Measurements from ENCODE around the gene FOXN1. TPM values are rescaled to one million over a fixed set of nuclear protein-coding genes. Genes with fewer than 3 reads are reported as not detected.

Gene FOXN1
- total RNA-seq, 1 donor from 2014 or later, result not detected

DNA sequence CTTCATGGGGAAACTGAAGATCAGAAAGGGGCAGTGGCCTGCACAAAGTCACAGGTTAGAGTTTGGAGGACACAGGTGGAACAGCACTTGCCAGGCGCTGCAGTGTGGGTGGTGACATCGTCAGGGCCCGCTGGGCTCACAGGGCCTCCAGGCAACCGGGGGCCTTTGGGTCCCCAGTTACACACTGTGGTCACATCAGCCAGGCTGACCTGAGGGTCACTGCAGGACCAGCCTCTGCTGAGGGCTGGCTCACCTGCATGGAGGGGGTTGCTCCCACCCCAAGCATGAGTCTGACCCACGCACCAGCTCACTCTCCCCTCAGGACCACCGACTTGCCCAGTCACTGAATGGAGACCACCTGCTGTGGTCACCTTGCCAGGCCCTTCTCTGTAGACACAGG lies 17.0 kb downstream of the FOXN1 start:
- no peaks in the 10 kb centered on the region for H3K79me2 ChIP-seq (ENCODE audit: insufficient read depth, low read length)
- H3K4me3 ChIP-seq (ENCODE audit: insufficient read depth, low read depth, low read length), result no peak overlapping the region
- no peaks in the 10 kb centered on the region for H4K20me1 ChIP-seq (ENCODE audit: insufficient read depth, low read length)
- no peak overlapping the region for H2AFZ ChIP-seq (ENCODE audit: low read depth, low read length)
- peaks cover 2% of the 10 kb centered on the region for H3K27me3 ChIP-seq (ENCODE audit: insufficient read depth, low read length)
- no peak overlapping the region for H3K27ac ChIP-seq (ENCODE audit: low read depth, low read length)
- no peak for TF ChIP-seq EZH2 (IDR thresholded peaks at IDR 0.05; ENCODE audit: insufficient read depth, low read length)
- TF ChIP-seq, protein P1, sequence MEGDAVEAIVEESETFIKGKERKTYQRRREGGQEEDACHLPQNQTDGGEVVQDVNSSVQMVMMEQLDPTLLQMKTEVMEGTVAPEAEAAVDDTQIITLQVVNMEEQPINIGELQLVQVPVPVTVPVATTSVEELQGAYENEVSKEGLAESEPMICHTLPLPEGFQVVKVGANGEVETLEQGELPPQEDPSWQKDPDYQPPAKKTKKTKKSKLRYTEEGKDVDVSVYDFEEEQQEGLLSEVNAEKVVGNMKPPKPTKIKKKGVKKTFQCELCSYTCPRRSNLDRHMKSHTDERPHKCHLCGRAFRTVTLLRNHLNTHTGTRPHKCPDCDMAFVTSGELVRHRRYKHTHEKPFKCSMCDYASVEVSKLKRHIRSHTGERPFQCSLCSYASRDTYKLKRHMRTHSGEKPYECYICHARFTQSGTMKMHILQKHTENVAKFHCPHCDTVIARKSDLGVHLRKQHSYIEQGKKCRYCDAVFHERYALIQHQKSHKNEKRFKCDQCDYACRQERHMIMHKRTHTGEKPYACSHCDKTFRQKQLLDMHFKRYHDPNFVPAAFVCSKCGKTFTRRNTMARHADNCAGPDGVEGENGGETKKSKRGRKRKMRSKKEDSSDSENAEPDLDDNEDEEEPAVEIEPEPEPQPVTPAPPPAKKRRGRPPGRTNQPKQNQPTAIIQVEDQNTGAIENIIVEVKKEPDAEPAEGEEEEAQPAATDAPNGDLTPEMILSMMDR (IDR thresholded peaks at IDR 0.05; ENCODE audit: insufficient read depth, low read depth, low read length), result no peak
- H3K9me3 Mint-ChIP-seq (ENCODE audit: unreplicated experiment), result no peaks in the 10 kb centered on the region
- DNase-seq (ENCODE audit: low read depth) (no peak), FAIRE-seq (no peak)
- H3K9me3 ChIP-seq (ENCODE audit: insufficient read depth, low read depth, low read length), result no peaks in the 10 kb centered on the region
- H3K4me1 ChIP-seq (ENCODE audit: insufficient read depth, low read length), result peaks cover 10% of the 10 kb centered on the region
- peaks cover 12% of the 10 kb centered on the region for H3K4me1 Mint-ChIP-seq (ENCODE audit: low read depth, unreplicated experiment)
- H3K9ac ChIP-seq (ENCODE audit: low read length), result no peak overlapping the region
- no peak overlapping the region for H3K27ac Mint-ChIP-seq (ENCODE audit: unreplicated experiment)
- H3K27me3 Mint-ChIP-seq (ENCODE audit: low read depth, unreplicated experiment), result peaks cover 38% of the 10 kb centered on the region
- H3K36me3 Mint-ChIP-seq (ENCODE audit: low read depth, unreplicated experiment), result no peaks in the 10 kb centered on the region
- H3K4me3 Mint-ChIP-seq (ENCODE audit: unreplicated experiment), result no peak overlapping the region
- H3K4me2 ChIP-seq (ENCODE audit: low read length), result no peak overlapping the region
- no peaks in the 10 kb centered on the region for H3K36me3 ChIP-seq (ENCODE audit: insufficient read depth, low read length)

DNA sequence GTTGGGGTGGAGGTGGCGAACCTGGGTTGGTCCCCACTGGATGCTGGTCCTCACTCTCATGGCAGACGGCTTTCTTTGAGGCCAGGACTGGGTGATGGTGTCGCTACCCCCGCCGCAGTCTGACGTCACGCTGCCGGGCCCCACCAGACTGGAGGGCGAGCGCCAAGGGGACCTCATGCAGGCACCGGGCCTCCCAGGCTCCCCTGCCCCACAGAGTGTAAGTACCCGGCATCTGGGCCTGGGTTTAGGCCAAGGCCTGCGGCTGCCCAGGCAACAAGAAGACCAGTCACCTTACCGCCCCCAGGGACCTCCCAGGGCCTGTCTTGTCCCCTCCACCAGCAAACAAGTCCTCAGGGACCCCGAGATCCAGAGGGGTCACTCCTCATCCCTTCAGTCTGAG lies 17.7 kb downstream of the FOXN1 start:
- peaks cover 12% of the 10 kb centered on the region for H3K4me1 Mint-ChIP-seq (ENCODE audit: low read depth, unreplicated experiment)
- FAIRE-seq, result no peak
- H3K27me3 Mint-ChIP-seq (ENCODE audit: low read depth, unreplicated experiment), result peaks cover 32% of the 10 kb centered on the region

More for the DNA sequence above, 17.7 kb downstream of the FOXN1 start:
- H3K4me3 ChIP-seq (ENCODE audit: insufficient read depth, low read depth, low read length), result no peak overlapping the region
- H4K20me1 ChIP-seq (ENCODE audit: insufficient read depth, low read length), result no peaks in the 10 kb centered on the region
- DNase-seq (ENCODE audit: low read depth), result no peak
- Mint-ChIP-seq H3K27ac (ENCODE audit: unreplicated experiment) (no peak overlapping the region), H3K36me3 (ENCODE audit: low read depth, unreplicated experiment) (no peaks in the 10 kb centered on the region), H3K9me3 (ENCODE audit: unreplicated experiment) (no peaks in the 10 kb centered on the region), H3K4me3 (ENCODE audit: unreplicated experiment) (no peak overlapping the region)
- H3K36me3 ChIP-seq (ENCODE audit: insufficient read depth, low read length), result no peaks in the 10 kb centered on the region
- H3K27me3 ChIP-seq (ENCODE audit: insufficient read depth, low read length), result peaks cover 2% of the 10 kb centered on the region
- H3K9me3 ChIP-seq (ENCODE audit: insufficient read depth, low read depth, low read length), result no peaks in the 10 kb centered on the region
- no peak overlapping the region for H3K9ac ChIP-seq (ENCODE audit: low read length)
- H3K4me2 ChIP-seq (ENCODE audit: low read length), result no peak overlapping the region
- TF ChIP-seq, protein P1 (IDR thresholded peaks at IDR 0.05; ENCODE audit: insufficient read depth, low read depth, low read length), result no peak
- TF ChIP-seq EZH2 (IDR thresholded peaks at IDR 0.05; ENCODE audit: insufficient read depth, low read length), result no peak
- no peaks in the 10 kb centered on the region for H3K79me2 ChIP-seq (ENCODE audit: insufficient read depth, low read length)
- H2AFZ ChIP-seq (ENCODE audit: low read depth, low read length), result no peak overlapping the region
- no peak overlapping the region for H3K27ac ChIP-seq (ENCODE audit: low read depth, low read length)
- H3K4me1 ChIP-seq (ENCODE audit: insufficient read depth, low read length), result peaks cover 10% of the 10 kb centered on the region

Measured in astrocyte (in vitro differentiated cells and primary cell).